IPS-NIHi7 (cell line): ENCODE measurements around the gene IGFLR1.
A peak's percentile ranks its signal among the peaks of the same experiment; 100 is the strongest.
"Not testable (repeated sequence)": the region's sequence is repeated elsewhere in the genome, so short reads cannot be mapped to it uniquely, and the experiment has no call there.

ENCODE experiments used
- DNase-seq: peaks from one replicate; pipeline ENCODE4 v3.0.0; 2012; ENCODE audit warnings: mixed read lengths; ENCODE audit errors: extremely low spot score

The IGFLR1 gene

DNA sequence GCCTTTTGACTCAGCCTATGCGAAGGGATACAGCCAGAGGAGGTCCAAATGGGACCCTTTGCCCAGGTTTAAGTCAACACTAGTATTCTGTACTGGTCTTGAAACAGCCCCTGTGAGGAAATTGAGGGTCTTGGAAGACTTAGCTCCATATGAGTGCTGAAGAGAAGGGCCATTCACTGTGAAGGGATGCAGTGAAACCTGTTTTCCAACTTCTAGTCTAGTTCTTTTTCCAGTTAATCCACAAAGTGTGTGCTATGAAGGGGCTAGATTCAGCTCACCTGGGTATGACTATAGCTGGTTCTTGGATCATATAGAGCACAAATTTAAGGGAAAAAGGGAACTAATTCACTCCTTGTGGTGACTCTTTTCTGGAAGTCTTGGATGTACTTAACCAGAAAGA, 33.9 kb downstream of the IGFLR1 start:
- DNase-seq = no peak

DNA sequence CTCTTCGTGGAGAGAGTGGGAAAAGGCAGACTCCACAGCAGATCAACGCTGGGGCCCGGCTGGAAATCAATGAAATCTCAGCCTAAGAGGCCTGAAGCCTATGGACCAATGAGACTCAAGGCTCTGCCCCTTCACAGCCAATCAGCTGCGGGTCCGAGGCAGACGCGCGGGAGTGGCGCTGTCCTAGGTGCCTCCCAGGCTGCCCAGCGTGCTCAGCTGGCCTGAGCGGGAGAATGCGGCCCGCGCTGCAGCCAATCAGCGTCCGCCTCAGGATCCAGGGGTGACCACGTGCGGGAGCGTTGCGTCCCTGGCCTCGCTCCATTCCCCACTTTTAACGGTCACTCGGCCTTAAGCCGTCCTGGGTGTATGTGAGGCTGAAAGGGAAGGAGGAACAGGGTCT, 38.0 kb downstream of the IGFLR1 start, which contains the start of gene ZBTB32:
TSS of gene ZBTB32 (plus strand) at position 341 of the 400 bp plus-strand sequence. CDS start 10,069 bp downstream, outside the sequence.
- DNase-seq = peak; percentile 90

DNA sequence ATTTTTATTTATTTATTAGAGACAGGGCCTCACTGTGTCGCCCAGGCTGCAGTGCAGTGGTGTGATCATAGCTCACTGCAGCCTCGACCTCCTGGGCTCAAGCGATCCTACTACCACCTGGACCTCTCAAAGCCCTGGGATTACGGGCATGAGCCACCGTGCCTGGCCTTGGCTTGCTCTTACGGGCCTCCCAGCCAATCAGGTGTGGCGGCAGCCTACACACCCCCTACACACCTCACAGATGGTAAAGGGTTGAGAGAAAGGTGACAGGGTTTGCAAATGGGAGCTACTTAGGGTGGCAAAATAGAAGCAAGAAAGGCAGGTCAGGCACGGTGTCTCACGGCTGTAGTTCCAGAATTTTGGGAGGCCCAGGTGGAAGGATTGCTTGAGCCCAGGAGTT, 38.9 kb downstream of the IGFLR1 start:
- DNase-seq = no peak

DNA sequence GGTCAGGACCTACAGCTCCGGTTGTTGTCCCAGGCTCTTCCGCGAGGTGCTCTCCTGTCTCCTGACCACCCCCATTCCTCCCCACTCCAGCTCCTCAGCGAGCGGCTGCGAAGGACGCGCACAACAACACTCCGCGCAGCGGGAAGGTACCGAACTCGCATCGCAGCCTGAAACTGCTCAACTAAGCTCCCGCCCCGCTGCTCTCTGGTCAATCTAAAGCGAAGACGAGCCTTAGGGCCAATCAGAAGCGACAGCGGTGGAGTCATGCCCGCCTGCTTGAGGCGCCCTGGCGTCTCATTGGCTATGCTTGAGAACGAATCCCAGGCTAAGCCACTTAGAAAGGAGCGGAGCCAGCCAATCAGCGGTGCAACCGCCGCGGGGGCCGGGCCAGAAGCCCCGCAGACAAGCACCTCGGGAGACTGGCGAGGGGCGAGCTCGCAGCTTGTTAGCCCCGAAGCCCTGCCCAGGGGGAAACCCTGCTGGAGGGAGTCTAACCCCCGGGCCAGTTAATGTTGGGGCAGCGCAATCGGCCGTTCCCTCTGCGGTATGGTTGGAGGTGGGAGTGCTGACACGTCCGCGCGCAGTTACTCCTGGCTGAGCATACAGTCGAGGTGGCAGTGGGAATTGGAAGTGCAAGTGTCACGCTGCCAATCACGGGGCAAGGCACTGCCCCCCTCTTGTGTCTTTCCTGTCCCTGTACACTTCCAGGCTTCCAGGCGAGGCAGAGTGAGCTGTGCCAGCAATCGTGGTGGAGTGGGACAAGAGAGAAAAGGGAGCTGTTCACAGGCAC, 39.8 kb downstream of the IGFLR1 start:
- DNase-seq = peak; percentile 97

DNA sequence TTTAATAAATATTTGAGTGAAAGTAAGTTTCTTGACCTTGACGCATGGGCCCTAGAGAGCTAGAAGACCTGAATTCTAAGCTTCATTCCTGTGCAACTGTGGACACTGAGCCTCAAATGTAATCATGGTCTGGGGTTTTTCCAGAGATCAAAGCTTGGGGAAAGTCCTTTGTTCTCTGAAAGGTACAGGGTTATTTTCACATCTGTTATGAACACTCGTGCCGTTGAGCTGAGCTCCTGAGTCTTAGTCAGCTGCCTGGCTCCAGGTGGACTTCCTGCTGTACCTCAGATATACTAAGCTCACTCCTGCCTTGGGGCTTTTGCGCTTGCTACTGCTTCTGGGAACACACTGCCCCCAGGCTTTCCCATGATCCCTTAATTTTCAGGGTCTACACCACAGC, 45.4 kb downstream of the IGFLR1 start:
- DNase-seq = no peak

DNA sequence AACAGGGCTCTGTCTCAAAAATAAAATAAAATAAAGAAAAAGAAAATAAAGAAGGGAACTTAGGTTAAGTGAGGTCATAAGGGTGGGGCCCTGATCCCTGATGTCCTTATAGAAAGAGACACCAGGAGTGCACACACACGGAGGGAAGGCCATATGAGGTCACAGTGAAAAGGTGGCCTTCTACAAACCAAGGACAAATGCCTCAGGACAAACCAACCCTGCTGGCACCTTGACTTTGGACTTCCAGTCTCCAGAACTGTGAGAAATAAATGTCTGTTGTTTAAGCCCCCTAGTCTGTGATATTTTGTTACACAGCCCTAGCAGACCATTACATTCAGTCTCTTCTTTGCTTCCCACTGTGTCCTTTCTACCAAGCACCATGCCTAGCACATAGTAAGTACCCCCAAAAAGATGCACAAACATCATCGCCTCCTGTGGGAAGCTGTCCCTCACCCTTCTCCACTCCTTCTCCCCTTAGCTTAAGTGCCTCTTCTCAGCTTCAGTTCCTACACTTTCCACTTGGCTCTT, 46.3 kb downstream of the IGFLR1 start:
- no peak for DNase-seq

DNA sequence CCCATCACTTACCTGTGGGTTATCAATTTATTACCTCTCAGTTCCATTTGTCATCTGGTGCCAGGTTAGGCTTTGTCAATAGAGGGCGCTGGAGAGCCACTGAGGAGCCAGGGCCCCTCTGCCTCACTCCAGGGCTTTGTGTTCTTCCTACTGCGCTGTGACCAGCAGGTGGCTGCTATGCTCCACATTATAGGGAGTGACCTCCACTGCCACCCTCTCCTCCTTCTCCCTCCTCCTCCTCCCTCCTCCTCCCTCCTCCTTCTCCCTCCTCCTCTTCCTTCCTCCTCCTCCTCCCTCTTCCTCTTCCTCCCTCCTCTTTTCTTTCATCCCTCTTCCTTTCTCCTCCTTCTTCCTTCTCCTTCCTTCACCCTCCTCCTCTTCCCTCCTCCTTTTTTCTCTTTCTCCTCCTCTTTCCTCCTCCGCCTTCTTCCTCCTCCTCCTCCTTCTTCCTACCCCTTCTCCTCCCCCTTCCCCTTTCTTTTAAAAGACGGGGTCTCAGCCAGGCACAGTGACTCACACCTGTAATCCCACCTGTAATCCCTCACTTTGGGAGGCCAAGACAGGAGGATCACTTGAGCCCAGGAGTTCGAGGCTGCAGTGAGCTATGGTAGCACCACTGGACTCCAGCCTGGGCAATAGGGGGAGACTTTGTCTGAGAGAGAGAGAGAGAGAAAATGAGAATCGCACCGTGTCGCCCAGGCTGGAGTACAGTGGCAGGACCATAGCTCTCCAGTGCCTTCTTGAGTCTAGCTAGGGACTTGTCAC, 48.2 kb downstream of the IGFLR1 start:
- DNase-seq = peak; percentile 88

DNA sequence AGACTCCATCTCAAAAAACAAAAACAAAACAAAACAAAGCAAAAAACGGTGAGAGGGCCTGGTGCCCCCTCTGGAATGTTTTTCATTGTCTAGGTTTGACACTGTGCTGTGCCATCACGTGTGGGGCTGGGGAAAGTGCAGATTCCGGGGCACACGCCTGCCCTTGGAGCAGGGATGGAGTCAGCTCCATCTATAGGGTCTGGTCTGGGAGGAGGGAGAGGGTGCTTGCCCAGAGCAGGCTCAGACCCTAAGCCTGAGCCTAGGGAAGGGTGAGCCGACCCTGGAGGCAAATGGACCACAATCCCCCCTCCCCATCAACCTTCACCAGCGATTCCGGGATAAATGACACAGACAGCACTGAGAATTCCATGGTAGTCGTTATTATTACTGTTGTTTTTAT, 48.8 kb downstream of the IGFLR1 start:
- no peak for DNase-seq

DNA sequence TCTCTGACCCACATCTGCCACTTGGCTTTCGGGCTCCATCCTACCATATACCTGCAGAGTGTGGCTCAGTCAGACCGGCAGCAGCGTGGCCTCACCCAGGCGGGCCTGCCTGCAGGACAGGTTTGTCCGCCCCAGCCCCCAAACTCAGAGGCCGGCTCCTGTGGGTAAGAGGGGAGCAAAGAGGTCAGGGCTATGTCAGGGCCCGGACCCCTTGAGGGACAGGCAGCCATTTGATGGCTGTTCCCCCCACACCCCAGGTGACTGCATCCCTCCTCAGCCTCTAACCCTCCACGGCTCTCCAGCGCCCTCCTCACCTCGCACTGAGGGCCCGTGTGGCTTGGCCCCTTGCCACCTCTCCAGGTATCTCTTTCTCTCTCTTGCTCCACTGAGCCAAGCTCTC, 50.2 kb downstream of the IGFLR1 start:
- no peak for DNase-seq

DNA sequence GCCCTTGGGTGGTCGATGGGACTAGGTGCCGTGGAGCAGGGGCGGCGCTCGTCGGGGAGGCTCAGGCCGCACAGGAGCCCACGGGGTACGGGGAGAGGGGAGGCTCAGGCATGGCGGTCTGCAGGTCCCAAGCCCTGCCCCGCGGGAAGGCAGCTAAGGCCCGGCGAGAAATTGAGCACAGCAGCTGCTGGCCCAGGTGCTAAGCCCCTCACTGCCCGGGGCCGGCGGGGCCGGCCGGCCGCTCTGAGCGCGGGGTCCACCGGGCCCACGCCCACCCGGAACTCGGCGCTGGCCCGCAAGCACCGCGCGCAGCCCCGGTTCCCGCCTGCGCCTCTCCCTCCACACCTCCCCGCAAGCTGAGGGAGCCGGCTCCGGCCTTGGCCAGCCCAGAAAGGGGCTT, 51.1 kb downstream of the IGFLR1 start:
- not testable (repeated sequence) for DNase-seq

DNA sequence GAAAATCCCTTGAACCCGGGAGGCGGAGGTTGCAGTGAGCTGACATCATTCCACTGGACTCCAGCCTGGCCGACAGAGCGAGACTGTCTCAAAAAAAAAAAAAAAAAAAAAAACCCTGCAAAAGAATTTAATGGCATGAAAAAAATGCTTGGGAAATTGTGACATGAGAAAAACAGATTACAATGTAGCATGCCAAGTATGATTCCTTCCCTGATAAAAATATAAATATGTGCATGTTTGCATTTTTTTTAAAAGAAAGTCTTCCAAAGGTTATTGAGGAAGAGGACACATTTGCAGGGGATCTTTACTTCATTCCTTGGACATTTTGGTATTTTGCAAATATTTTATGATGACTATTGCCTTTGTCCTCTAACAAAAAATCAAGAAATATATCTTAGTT, 52.4 kb downstream of the IGFLR1 start:
- DNase-seq = no peak
